HEK293T (cell line): Measurements from ENCODE around the gene RAPGEF5.

Experiments used
- BHLHE40 ChIP-seq: fragments of 450-650 bp; IDR thresholded peaks from 2 replicates; pipeline ENCODE4 v1.6.1; 2016; ENCODE audit warnings: mild to moderate bottlenecking, moderate library complexity, borderline replicate concordance
- CTBP1 ChIP-seq: fragments of 450-650 bp; IDR thresholded peaks from 2 replicates; pipeline ENCODE4 v1.6.1; 2016; ENCODE audit warnings: borderline replicate concordance
- ELF4 ChIP-seq: fragments of 450-650 bp; IDR thresholded peaks from 2 replicates; pipeline ENCODE4 v1.6.1; 2017; ENCODE audit warnings: antibody characterized with exemption
- FOXM1 ChIP-seq: fragments of 450-650 bp; IDR thresholded peaks from 2 replicates; pipeline ENCODE4 v1.6.1; 2017; ENCODE audit warnings: mild to moderate bottlenecking, borderline replicate concordance
- HDGF ChIP-seq: fragments of 450-650 bp; IDR thresholded peaks from 2 replicates; pipeline ENCODE4 v1.6.1; 2017; ENCODE audit warnings: antibody characterized with exemption, borderline replicate concordance
- L3MBTL2 ChIP-seq: fragments of 450-650 bp; conservative IDR thresholded peaks from 2 replicates; pipeline ENCODE4 v1.6.1; 2016; ENCODE audit warnings: mild to moderate bottlenecking
- NFRKB ChIP-seq: fragments of 450-650 bp; IDR thresholded peaks from 2 replicates; pipeline ENCODE4 v1.6.1; 2016; ENCODE audit warnings: mild to moderate bottlenecking, moderate library complexity
- SP1 ChIP-seq: fragments of 450-650 bp; IDR thresholded peaks from 2 replicates; pipeline ENCODE4 v1.6.1; 2017
- SUZ12 ChIP-seq: fragments of 450-650 bp; IDR thresholded peaks from 2 replicates; pipeline ENCODE4 v1.6.1; 2016; ENCODE audit warnings: mild to moderate bottlenecking
- ZNF384 ChIP-seq: fragments of 450-650 bp; IDR thresholded peaks from 2 replicates; pipeline ENCODE4 v1.6.1; 2016

- TF ChIP-seq SUZ12 (no peak), FOXM1 (no peak), ELF4 (no peak), SP1 (no peak), BHLHE40 (no peak), CTBP1 (no peak), HDGF (no peak), L3MBTL2 (no peak), ZNF384 (no peak), NFRKB (no peak)
Observed at GRCh38 chr7:22123139-22123538, 233.8 kb downstream of the RAPGEF5 start.
